A549 treated with RU486 at 1 μM for 4 hours (cell line): ENCODE results near the gene OR8K5. TPM values are rescaled to one million over a fixed set of nuclear protein-coding genes. Genes with fewer than 3 reads are reported as not detected.

Source experiments
- total RNA-seq: library from RNA; stranded (reverse); fragments of 200-300 nt; extraction: Qiagen RNA extraction; gene quantifications from 5 replicates; pipeline ENCODE4 v1.2.3, GENCODE V29; 2022; ENCODE audit warnings: low read depth

OR8K5 gene
- not detected in 5 replicates for total RNA-seq

GRCh38 chr11:56160217-56160616, at the start of gene OR8K5:
TSS of gene OR8K5 (minus strand) at chr11:56160317. CDS start at chr11:56160317, 0 bp downstream.

DNA sequence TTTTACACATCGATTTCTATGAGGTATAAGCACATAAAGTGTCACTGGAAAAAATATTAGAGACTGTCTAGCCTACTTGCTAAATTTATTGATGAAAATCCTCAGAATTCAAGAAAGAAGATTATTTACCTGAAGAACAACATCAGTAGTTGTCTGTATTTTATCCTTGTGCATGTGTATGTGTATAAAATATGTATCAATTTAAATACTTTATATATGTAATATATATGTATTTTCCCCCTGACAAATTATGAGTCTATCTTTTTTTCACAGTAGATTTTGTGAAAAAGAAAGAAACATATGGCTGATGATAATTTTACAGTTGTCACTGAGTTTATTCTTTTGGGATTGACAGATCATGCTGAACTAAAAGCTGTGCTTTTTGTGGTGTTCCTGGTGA, 16.2 kb upstream of the OR8K5 start, which contains the start of gene OR5J2:
OR5J2 (plus strand) TSS at position 301 of the 400 bp plus-strand sequence; CDS start at position 301, 0 bp downstream.

DNA sequence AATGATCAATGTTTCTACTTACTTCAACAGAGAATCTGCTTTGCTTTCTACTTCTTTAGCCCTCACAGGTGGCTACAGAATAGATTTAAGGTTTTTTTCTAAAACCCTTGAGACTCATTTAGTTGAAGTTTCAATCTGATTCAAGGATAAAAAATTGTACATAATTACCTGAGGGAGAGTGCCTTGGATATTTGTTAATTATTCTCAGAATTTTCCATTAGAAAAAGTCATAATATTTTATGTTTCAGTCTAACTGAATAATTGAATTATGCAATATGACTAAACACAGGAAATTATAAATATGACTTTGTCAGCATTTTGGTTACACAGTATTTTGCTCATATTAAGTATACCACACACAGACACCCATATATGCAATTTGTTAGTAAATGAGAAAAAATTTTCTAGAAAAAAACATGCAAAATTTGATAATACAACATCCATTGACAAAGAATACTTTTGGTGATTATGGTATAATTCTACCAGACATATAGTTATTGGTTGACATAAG, 19.9 kb downstream of the OR8K5 start, which contains the start of gene OR8J3:
OR8J3 (minus strand) TSS at position 51 of the 511 bp plus-strand sequence. CDS start 2,483 bp downstream, outside the sequence.

DNA sequence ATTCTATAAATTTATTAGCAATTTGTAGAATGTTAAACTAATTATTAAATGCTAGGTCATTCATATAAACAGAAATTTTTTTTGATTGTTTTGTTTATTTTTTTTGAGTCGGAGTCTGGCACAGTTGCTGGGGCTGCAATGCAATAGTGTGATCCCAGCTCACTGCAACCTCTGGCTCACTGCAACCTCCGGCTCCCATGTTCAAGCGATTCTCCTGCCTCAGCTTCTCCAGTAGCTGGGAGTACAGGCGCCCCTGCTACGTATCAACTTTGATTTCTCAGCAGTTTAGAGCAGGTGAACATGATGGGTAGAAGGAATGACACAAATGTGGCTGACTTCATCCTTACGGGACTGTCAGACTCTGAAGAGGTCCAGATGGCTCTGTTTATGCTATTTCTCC, 38.0 kb downstream of the OR8K5 start, which contains the start of gene OR8H3:
OR8H3 (plus strand) TSS at position 301 of the 400 bp plus-strand sequence; CDS start at position 301, 0 bp downstream.

Other genes with a start within 250 kb of the OR8K5 start
- not detected in 5 replicates for gene OR5W2, start 245.7 kb downstream of the OR8K5 start, total RNA-seq
- gene OR5I1, start 223.9 kb downstream of the OR8K5 start, total RNA-seq: not detected in 5 replicates
- not detected in 5 replicates for gene OR10AG1, start 190.4 kb downstream of the OR8K5 start, total RNA-seq
- gene OR5F1, start 165.7 kb downstream of the OR8K5 start, total RNA-seq: not detected in 5 replicates
- not detected in 5 replicates for gene OR5AS1, start 132.7 kb downstream of the OR8K5 start, total RNA-seq
- not detected in 5 replicates for gene OR8I2, start 67.0 kb downstream of the OR8K5 start, total RNA-seq
- gene OR8H2, start 56.6 kb downstream of the OR8K5 start, total RNA-seq: not detected in 5 replicates
- not detected in 5 replicates for gene OR8H3, start 37.9 kb downstream of the OR8K5 start, total RNA-seq
- gene OR8J3, start 20.1 kb downstream of the OR8K5 start, total RNA-seq: not detected in 5 replicates
- gene OR5J2, start 16.3 kb upstream of the OR8K5 start, total RNA-seq: not detected in 5 replicates
- not detected in 5 replicates for gene OR5T2, start 73.9 kb upstream of the OR8K5 start, total RNA-seq
- gene OR5T3, start 91.9 kb upstream of the OR8K5 start, total RNA-seq: not detected in 5 replicates
- not detected in 5 replicates for gene OR5T1, start 113.8 kb upstream of the OR8K5 start, total RNA-seq
- not detected in 5 replicates for gene OR8H1, start 131.9 kb upstream of the OR8K5 start, total RNA-seq
- not detected in 5 replicates for gene OR8K3, start 154.8 kb upstream of the OR8K5 start, total RNA-seq
- gene OR8K1, start 185.7 kb upstream of the OR8K5 start, total RNA-seq: not detected in 5 replicates
- gene OR8J1, start 194.0 kb upstream of the OR8K5 start, total RNA-seq: not detected in 5 replicates
- gene OR8U1, start 215.3 kb upstream of the OR8K5 start, total RNA-seq: not detected in 5 replicates